Keratinocyte (primary cell): ENCODE data around the gene ENPP1.

Experiments
- EZH2 ChIP-seq: IDR thresholded peaks from one replicate; pipeline ENCODE4 v1.6.1; 2012; ENCODE audit warnings: inconsistent platforms, mild to moderate bottlenecking, low read length, moderate library complexity
- TF ChIP-seq, protein P1 (sequence below), 3 experiments: IDR thresholded peaks in 1 of 3; conservative IDR thresholded peaks in 1 of 3; optimal IDR thresholded peaks in 1 of 3; 2 replicates in 2 of 3; 3 replicates in 1 of 3; pipeline versions ENCODE3 to v1.5.1; 2011; ENCODE audit warnings: low read length in 3 of 3, mild to moderate bottlenecking in 3 of 3, moderate library complexity in 2 of 3, control low read depth in 1 of 3, inconsistent platforms in 1 of 3; ENCODE audit not compliant: insufficient read depth in 2 of 3; ENCODE audit errors: extremely low read depth in 1 of 3

GRCh38 chr6:131920656-131921055 lies 112.8 kb downstream of the ENPP1 start:
- TF ChIP-seq, protein P1, sequence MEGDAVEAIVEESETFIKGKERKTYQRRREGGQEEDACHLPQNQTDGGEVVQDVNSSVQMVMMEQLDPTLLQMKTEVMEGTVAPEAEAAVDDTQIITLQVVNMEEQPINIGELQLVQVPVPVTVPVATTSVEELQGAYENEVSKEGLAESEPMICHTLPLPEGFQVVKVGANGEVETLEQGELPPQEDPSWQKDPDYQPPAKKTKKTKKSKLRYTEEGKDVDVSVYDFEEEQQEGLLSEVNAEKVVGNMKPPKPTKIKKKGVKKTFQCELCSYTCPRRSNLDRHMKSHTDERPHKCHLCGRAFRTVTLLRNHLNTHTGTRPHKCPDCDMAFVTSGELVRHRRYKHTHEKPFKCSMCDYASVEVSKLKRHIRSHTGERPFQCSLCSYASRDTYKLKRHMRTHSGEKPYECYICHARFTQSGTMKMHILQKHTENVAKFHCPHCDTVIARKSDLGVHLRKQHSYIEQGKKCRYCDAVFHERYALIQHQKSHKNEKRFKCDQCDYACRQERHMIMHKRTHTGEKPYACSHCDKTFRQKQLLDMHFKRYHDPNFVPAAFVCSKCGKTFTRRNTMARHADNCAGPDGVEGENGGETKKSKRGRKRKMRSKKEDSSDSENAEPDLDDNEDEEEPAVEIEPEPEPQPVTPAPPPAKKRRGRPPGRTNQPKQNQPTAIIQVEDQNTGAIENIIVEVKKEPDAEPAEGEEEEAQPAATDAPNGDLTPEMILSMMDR (optimal IDR thresholded peaks at IDR 0.05 in 1 of 3, IDR thresholded peaks at IDR 0.05 in 1 of 3, conservative IDR thresholded peaks at IDR 0.05 in 1 of 3; ENCODE audit: extremely low read depth in 1 of 3, insufficient read depth in 2 of 3, low read length in 3 of 3): no peak
- TF ChIP-seq EZH2: no peak
